T-helper 1 cell treated with Interleukin-12 subunit alpha and Interleukin-12 subunit beta and Interleukin-4 antibody, amounts not matched to agents 30 ng/mL and 1 ng/mL, for 36 hours (primary cell): ENCODE measurements around the gene STAT5A. TPM values are rescaled to one million over a fixed set of nuclear protein-coding genes. Genes with fewer than 3 reads are reported as not detected.
"Not testable (repeated sequence)": the region's sequence is repeated elsewhere in the genome, so short reads cannot be mapped to it uniquely, and the experiment has no call there.

Experiments
- intact Hi-C: fragments of 100-400 bp; cut with micrococcal nuclease; formaldehyde crosslinking; loops from one replicate; pipeline ENCODE4 v1.15.1; 2024
- total RNA-seq: library from RNA; stranded (reverse); gene quantifications from 2 replicates; pipeline ENCODE4 v1.2.3, GENCODE V29; 2022

STAT5A gene
- total RNA-seq, result 160 and 170 TPM in 2 replicates

DNA sequence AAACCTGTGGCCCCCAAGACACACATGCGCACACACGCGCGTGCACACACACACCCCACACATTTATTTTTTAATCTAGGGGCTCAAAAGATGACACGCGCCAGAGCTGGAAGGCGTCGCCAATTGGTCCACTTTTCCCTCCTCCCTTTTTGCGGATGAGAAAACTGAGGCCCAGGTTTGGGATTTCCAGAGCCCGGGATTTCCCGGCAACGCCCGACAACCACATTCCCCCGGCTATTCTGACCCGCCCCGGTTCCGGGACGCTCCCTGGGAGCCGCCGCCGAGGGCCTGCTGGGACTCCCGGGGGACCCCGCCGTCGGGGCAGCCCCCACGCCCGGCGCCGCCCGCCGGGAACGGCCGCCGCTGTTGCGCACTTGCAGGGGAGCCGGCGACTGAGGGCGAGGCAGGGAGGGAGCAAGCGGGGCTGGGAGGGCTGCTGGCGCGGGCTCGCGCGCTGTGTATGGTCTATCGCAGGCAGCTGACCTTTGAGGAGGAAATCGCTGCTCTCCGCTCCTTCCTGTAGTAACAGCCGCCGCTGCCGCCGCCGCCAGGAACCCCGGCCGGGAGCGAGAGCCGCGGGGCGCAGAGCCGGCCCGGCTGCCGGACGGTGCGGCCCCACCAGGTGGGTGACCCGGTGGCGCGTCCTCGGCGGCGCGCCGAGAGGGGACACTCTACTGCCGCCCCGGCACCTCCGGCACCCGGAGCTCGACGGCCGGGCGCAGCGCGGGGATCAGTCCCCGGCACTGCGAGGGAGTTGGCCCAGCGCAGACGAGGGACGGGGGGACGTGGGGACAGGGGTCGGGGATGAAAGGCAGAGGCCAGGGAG lies at the start of gene STAT5A:
TSS of gene STAT5A (plus strand) at position 522 of the 826 bp plus-strand sequence. CDS start 914 bp downstream, outside the sequence.
- intact Hi-C loops, result loop anchor here (1.0 to 5.0 kb wide), 8 partner anchors 13 to 271 kb away; partner anchors contain the start of genes DNAJC7 and KCNH4

- intact Hi-C loops, result not testable (repeated sequence)
Observed at GRCh38 chr17:42239576-42239975, 48.7 kb upstream of the STAT5A start.

- intact Hi-C loops, result no loop called here
Observed at GRCh38 chr17:42240201-42240600, 48.1 kb upstream of the STAT5A start.

DNA sequence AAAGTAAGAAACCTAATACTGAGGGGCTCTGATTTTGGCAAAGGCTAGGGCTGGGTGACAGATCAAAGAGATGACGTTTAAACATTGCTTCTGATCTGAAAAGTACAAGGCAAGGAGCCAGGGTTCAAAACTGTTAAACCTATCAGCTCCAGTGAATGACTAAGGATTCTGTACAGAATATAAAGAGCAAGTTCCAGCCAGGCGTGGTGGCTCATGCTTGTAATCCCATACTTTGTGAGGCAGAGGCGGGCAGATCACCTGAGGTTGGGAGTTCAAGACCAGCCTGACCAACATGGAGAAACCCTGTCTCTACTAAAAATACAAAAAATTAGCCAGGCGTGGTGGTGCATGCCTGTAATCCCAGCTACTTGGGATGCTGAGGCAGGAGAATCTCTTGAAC lies 47.4 kb upstream of the STAT5A start:
- intact Hi-C loops, result not testable (repeated sequence)

GRCh38 chr17:42241871-42242270 lies 46.4 kb upstream of the STAT5A start:
- intact Hi-C loops, result no loop called here

- intact Hi-C loops, result no loop called here
Observed at GRCh38 chr17:42243493-42243982, 44.8 kb upstream of the STAT5A start.

- intact Hi-C loops, result not testable (repeated sequence)
Observed at GRCh38 chr17:42244116-42244515, 44.2 kb upstream of the STAT5A start.

DNA sequence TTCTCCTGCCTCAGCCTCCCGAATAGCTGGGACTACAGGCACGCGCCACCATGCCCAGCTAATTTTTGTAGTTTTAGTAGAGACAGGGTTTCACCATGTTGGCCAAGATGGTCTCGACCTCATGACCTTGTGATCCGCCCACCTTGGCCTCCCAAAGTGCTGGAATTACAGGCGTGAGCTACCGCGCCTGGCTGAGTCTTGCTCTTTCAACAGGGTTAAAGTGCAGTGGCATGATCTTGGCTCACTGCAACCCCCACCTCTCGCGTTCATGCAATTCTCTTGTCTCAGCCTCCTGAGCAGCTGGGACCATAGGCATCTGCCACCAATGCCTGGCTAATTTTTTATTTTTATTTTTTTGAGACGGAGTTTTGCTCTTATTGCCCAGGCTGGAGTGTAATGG lies 43.1 kb upstream of the STAT5A start:
- intact Hi-C loops, result not testable (repeated sequence)

GRCh38 chr17:42246515-42246914 lies 41.8 kb upstream of the STAT5A start:
- intact Hi-C loops, result no loop called here

GRCh38 chr17:42247734-42248133 lies 40.6 kb upstream of the STAT5A start:
- intact Hi-C loops, result loop anchor here (1.0 to 2.0 kb wide), 5 partner anchors 24 to 141 kb away; partner anchors contain the start of gene STAT3

DNA sequence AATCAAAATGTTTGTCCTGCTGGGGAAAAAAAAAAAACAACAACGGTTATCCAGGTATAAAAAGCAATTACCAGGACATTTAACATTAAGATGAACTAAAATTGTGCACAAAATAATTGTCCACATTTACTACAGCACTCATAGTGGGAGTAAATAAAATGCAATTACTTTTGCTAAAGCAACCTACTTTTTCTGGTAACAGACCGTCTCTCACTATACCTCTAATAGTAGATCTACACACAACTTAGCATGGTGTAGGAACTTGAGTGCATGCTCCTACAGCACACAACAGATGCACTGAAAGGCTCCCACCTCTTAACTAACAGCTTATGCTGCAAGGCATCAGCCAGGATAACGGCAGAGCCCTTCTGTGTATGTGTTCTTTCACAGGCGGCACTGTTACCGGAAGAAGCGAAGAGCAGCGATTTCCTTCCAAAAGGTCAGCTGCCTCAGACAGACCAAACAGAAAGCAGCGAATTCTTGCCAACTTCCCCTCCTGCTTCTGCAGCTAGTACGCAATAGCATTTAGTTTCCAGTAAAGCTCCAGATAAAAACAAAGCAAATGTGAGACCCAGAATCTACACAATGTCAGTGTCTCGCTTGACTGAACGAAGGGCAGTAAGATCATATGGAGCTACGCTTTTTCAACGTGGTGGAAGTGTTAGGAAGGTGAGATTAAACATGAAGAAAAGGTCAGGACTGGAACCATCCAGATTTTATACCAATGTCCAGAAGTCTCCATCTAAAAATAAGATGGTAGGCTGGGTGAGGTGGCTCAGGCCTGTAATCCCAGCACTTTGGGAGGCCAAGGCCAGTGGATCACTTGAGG lies 39.7 kb upstream of the STAT5A start:
- intact Hi-C loops, result loop anchor here (1.0 to 2.0 kb wide), 6 partner anchors 23 to 140 kb away; partner anchors contain the start of gene STAT3

- intact Hi-C loops, result loop anchor here (1.0 to 2.0 kb wide), 3 partner anchors 16 to 91 kb away; no protein-coding TSS in a partner anchor
Observed at GRCh38 chr17:42249681-42250446, 38.4 kb upstream of the STAT5A start.

DNA sequence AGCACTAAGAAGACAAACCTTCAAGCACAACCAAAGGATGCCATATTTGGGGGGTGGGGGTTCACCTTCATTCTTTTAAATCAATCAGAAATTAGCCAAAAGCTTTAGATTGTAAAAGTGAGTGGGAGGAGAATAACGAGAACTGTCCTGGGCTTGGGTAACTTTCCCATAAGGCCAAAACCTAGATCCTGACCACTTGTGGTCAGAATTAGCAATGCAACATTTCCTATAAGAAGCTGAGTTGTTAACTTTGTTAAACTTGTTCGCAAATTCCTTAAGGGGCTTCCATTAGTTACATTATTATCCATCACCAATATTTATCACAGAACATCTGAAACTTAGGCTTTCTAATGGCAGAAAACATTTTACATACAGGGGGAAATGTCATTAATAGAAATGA lies 37.2 kb upstream of the STAT5A start:
- intact Hi-C loops, result no loop called here

DNA sequence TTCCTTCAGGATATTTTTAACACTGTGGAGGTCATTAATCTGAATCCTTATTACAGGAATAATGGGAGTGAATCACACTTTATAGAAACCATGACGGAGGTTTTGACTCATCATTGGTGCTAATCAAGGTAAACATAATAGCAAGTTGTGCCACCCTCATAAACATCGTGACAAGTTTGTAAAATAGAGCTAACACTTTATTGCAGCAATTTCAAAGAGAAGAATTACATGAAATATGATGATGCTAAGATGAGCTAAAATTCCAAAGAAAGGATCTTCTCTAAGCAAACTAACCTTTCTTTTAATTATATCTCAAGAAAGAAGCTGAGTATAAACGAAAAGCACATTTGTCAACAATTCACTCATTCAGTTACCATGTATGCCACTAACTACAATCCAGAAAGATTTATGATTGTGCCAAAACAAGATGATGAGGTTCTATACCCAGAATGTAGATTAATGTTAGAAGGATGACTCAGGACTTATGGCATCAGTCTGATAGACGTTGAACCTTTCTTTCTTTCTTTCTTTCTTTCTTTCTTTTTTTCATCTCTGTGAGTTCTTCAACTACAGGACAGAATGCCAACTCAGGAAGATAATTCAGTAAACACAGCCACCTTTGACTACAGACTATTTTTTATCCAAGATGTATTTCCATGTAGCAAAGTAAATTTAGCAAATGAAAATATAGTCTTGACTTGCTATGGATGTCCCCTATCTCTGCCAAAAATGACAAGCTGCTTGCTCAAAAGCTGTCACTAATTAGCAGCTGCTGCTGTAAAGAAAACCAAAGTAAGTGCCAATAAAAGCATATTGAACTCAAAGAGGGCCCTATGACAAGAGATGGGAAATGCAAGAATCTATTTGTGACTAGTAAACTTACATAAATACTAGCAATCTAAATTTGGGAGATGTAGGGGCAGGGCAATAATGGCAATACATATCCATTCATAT lies 35.4 kb upstream of the STAT5A start:
- intact Hi-C loops, result no loop called here

GRCh38 chr17:42253578-42253977 lies 34.7 kb upstream of the STAT5A start:
- intact Hi-C loops, result no loop called here

GRCh38 chr17:42255445-42255844 lies 32.9 kb upstream of the STAT5A start:
- intact Hi-C loops, result no loop called here

GRCh38 chr17:42260318-42260717 lies 28.0 kb upstream of the STAT5A start:
- intact Hi-C loops, result no loop called here

GRCh38 chr17:42264366-42264765 lies 23.9 kb upstream of the STAT5A start:
- intact Hi-C loops, result not testable (repeated sequence)

DNA sequence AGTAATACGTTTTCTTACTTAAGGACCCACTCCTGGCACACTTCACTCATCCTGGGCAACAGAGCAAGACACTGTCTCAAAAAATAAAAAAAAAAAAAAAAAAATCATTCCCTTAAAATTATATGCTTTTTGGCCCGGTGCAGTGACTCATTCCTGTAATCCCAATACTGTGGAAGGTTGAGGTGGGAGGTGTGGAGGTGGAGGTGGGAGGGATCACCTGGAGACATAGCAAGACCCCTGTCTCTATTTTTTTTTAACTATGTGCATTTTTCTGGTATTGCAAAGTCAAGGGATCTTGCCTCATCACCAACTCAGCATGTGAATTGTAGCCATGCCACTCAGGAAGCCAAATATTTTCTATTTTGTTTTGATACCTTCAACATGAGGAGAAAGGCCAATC lies 21.8 kb upstream of the STAT5A start:
- intact Hi-C loops, result loop anchor here (1.0 kb wide), 1 partner anchor 16 kb away; no protein-coding TSS in a partner anchor
